ENCODE measurements around the gene AGER. TPM values are rescaled to one million over a fixed set of nuclear protein-coding genes. Genes with fewer than 3 reads are reported as not detected.

Gene AGER
- total and polyA plus RNA-seq, 2 donors (not counting 1 experiment from before 2014, with no cell fraction given), result 29.9 to 38.8 TPM

GRCh38 chr6:32151181-32151862 is 32.7 kb downstream of the AGER start:
- Mint-ChIP-seq H3K9me3 (ENCODE audit: insufficient read depth) (no peaks in the 10 kb centered on the region), H3K4me1 (peaks cover 57% of the 10 kb centered on the region), H3K4me3 (no peak overlapping the region), H3K27ac (no peak overlapping the region), H3K27me3 (peaks cover 58% of the 10 kb centered on the region)
- ATAC-seq (ENCODE audit: low read depth) (no peak), DNase-seq (no peak)
- Histone ChIP-seq H3K4me1 (ENCODE audit: control insufficient read depth in 2 of 2, insufficient read depth in 2 of 2, low read length in 2 of 2) (peaks cover 37 to 42% of the 10 kb centered on the region in 2 donors), H4K20me1 (ENCODE audit: control insufficient read depth, insufficient read depth, low read length, poor library complexity, severe bottlenecking) (no peaks in the 10 kb centered on the region), H3K4me2 (replicated peaks; ENCODE audit: low read depth, low read length, poor library complexity, severe bottlenecking) (no peak overlapping the region), H3K27ac (ENCODE audit: low read length in 2 of 2) (no peak overlapping the region), H3K79me2 (ENCODE audit: control insufficient read depth, insufficient read depth, low read length) (no peaks in the 10 kb centered on the region), H3K9me3 (ENCODE audit: control extremely low read depth in 1 of 3, control insufficient read depth in 2 of 3, insufficient read depth in 1 of 3, low read length in 2 of 3) (peaks cover 0 to 16% (median 3%) of the 10 kb centered on the region in 3 donors), H3K36me3 (replicated peaks in 1 of 2; ENCODE audit: control extremely low read depth in 1 of 2, control insufficient read depth in 1 of 2, extremely low read depth in 1 of 2, insufficient read depth in 2 of 2, low read length in 1 of 2) (no peaks in the 10 kb centered on the region), H3K4me3 (ENCODE audit: control extremely low read depth in 1 of 5, extremely low read depth in 1 of 5, insufficient read depth in 1 of 5, low read depth in 2 of 5, low read length in 4 of 5) (no peak overlapping the region), H3K27me3 (replicated peaks in 1 of 4; ENCODE audit: control extremely low read depth in 1 of 4, control insufficient read depth in 3 of 4, insufficient read depth in 4 of 4, low read length in 3 of 4) (peaks cover 0 to 71% (median 30%) of the 10 kb centered on the region in 4 experiments), H3K9ac (ENCODE audit: low read length) (no peak overlapping the region), H2AFZ (ENCODE audit: insufficient read depth, low read depth, low read length, poor library complexity, severe bottlenecking) (no peak overlapping the region)
- TF ChIP-seq EZH2 (IDR thresholded peaks at IDR 0.05; ENCODE audit: borderline replicate concordance, insufficient read depth, low read depth, low read length, poor library complexity, severe bottlenecking), result no peak
- TF ChIP-seq, protein P1, sequence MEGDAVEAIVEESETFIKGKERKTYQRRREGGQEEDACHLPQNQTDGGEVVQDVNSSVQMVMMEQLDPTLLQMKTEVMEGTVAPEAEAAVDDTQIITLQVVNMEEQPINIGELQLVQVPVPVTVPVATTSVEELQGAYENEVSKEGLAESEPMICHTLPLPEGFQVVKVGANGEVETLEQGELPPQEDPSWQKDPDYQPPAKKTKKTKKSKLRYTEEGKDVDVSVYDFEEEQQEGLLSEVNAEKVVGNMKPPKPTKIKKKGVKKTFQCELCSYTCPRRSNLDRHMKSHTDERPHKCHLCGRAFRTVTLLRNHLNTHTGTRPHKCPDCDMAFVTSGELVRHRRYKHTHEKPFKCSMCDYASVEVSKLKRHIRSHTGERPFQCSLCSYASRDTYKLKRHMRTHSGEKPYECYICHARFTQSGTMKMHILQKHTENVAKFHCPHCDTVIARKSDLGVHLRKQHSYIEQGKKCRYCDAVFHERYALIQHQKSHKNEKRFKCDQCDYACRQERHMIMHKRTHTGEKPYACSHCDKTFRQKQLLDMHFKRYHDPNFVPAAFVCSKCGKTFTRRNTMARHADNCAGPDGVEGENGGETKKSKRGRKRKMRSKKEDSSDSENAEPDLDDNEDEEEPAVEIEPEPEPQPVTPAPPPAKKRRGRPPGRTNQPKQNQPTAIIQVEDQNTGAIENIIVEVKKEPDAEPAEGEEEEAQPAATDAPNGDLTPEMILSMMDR (IDR thresholded peaks at IDR 0.05), result no peak
- POLR2A ChIA-PET, result no interaction called here
- 17% methylated on average over 3 of the region's 8 CpGs for WGBS (ENCODE audit: insufficient coverage)
- CTCF ChIA-PET, result interaction anchor here (0.6 kb wide), 1 partner anchor 56 kb away, joined by 3 read pairs; no protein-coding TSS in a partner anchor
- intact Hi-C loops (cut with micrococcal nuclease), result loop anchor here (10.0 kb wide), 1 partner anchor 107 kb away; no protein-coding TSS in a partner anchor
